Stomach (tissue), 4 donors: ENCODE data around the gene CCR2.

Experiments
- POLR2A ChIP-seq, 4 donors: fragments of 450-650 bp; IDR thresholded peaks; one replicate each; pipeline ENCODE4 v1.6.1; 2016; ENCODE audit warnings: antibody characterized with exemption in 4 of 4, control low read depth in 2 of 4, mild to moderate bottlenecking in 1 of 4, moderate library complexity in 1 of 4
- TF ChIP-seq, protein P1 (sequence below), 7 experiments: fragments of 450-650 bp in 4 of 7; fragments of 200-600 bp in 3 of 7; sonication (generic) in 3 of 7; IDR thresholded peaks; one replicate each; pipeline ENCODE4 v1.5.1; 2016 to 2019; ENCODE audit warnings: antibody characterized with exemption in 7 of 7, control low read depth in 2 of 7, mild to moderate bottlenecking in 1 of 7

DNA sequence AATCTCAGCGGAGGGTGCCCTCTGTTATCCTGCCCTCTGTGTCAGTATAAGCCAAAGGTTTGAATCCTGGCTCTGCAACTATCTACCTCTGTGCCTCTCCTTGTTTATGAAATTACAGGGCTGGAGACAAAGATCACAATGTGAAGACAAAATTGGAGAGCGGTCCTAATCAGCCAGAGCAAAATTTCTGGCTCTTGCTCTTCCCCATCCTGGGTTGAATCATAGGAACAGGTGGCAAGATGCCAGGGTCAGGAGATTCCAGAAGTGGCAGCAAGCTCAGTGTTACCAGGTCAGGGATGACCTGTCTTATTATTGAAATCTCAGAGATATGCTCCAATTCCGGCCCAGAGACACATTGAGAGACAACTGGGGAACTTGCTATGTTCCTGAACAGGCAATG lies 2.3 kb upstream of the CCR2 start:
- no peak for TF ChIP-seq POLR2A (IDR thresholded peaks at IDR 0.05)
- TF ChIP-seq, protein P1, sequence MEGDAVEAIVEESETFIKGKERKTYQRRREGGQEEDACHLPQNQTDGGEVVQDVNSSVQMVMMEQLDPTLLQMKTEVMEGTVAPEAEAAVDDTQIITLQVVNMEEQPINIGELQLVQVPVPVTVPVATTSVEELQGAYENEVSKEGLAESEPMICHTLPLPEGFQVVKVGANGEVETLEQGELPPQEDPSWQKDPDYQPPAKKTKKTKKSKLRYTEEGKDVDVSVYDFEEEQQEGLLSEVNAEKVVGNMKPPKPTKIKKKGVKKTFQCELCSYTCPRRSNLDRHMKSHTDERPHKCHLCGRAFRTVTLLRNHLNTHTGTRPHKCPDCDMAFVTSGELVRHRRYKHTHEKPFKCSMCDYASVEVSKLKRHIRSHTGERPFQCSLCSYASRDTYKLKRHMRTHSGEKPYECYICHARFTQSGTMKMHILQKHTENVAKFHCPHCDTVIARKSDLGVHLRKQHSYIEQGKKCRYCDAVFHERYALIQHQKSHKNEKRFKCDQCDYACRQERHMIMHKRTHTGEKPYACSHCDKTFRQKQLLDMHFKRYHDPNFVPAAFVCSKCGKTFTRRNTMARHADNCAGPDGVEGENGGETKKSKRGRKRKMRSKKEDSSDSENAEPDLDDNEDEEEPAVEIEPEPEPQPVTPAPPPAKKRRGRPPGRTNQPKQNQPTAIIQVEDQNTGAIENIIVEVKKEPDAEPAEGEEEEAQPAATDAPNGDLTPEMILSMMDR (IDR thresholded peaks at IDR 0.05), result no peak
